ENCODE results near the gene ZNF506. TPM values are rescaled to one million over a fixed set of nuclear protein-coding genes. Genes with fewer than 3 reads are reported as not detected.
"Not testable (repeated sequence)": the region's sequence is repeated elsewhere in the genome, so short reads cannot be mapped to it uniquely, and the experiment has no call there.

Gene ZNF506
- total RNA-seq, 1 donor from 2014 or later, result 39.0 TPM

DNA sequence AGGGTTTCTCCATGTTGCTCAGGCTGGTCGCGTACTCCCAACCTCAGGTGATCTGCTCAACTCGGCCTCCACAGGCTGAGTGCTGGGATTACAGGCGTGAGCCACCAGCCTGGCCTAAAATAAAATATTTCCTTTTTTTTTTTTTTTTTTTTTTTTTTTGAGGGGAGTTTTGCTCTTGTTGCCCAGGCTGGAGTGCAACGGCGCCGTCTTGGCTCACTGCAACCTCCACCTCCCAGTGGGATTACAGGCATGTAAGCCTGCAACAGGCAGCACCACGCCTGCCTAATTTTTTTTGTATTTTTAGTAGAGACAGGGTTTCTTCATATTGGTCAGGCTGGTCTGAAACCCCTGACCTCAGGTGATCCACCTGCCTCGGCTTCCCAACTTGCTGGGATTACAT lies 4.9 kb downstream of the ZNF506 start:
- TF ChIP-seq, protein P1, sequence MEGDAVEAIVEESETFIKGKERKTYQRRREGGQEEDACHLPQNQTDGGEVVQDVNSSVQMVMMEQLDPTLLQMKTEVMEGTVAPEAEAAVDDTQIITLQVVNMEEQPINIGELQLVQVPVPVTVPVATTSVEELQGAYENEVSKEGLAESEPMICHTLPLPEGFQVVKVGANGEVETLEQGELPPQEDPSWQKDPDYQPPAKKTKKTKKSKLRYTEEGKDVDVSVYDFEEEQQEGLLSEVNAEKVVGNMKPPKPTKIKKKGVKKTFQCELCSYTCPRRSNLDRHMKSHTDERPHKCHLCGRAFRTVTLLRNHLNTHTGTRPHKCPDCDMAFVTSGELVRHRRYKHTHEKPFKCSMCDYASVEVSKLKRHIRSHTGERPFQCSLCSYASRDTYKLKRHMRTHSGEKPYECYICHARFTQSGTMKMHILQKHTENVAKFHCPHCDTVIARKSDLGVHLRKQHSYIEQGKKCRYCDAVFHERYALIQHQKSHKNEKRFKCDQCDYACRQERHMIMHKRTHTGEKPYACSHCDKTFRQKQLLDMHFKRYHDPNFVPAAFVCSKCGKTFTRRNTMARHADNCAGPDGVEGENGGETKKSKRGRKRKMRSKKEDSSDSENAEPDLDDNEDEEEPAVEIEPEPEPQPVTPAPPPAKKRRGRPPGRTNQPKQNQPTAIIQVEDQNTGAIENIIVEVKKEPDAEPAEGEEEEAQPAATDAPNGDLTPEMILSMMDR (IDR thresholded peaks at IDR 0.05; ENCODE audit: partially characterized antibody, unreplicated experiment), result no peak
- Mint-ChIP-seq H3K4me3 (ENCODE audit: unreplicated experiment) (no peak overlapping the region), H3K9me3 (ENCODE audit: unreplicated experiment) (peaks cover 17% of the 10 kb centered on the region), H3K4me1 (ENCODE audit: low read depth, unreplicated experiment) (peaks cover 11% of the 10 kb centered on the region), H3K27me3 (ENCODE audit: unreplicated experiment) (peaks cover 9% of the 10 kb centered on the region), H3K36me3 (ENCODE audit: unreplicated experiment) (peaks cover 23% of the 10 kb centered on the region), H3K27ac (ENCODE audit: unreplicated experiment) (no peak overlapping the region)
- DNase-seq, result no peak

DNA sequence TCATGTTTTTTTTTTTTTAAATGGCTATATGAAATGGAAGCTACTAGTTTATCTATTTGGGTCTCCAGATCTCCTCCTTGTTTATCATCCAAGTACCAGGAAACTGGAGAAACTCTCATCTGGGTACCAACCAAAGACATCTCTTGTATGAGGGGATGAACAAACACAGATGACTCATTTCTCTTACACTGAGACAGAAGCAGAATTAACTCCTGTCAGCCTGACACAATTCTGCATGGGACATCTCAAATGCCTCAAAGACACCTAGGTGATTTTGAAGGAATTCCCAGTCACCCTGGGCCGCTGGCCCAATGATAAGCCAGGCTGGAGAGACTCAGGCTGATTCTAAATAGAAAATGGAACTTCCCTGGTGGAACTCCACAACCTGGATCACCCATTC lies 9.6 kb downstream of the ZNF506 start:
- H3K4me3 Mint-ChIP-seq (ENCODE audit: unreplicated experiment); H3K9me3 Mint-ChIP-seq (ENCODE audit: unreplicated experiment); H3K27me3 Mint-ChIP-seq (ENCODE audit: unreplicated experiment); H3K27ac Mint-ChIP-seq (ENCODE audit: unreplicated experiment); H3K4me1 Mint-ChIP-seq (ENCODE audit: low read depth, unreplicated experiment); DNase-seq: not testable (repeated sequence)
- peaks cover 13% of the 10 kb centered on the region for H3K36me3 Mint-ChIP-seq (ENCODE audit: unreplicated experiment)

GRCh38 chr19:19805480-19805879 lies 16.1 kb downstream of the ZNF506 start:
- H3K4me1 Mint-ChIP-seq (ENCODE audit: low read depth, unreplicated experiment), result no peaks in the 10 kb centered on the region

DNA sequence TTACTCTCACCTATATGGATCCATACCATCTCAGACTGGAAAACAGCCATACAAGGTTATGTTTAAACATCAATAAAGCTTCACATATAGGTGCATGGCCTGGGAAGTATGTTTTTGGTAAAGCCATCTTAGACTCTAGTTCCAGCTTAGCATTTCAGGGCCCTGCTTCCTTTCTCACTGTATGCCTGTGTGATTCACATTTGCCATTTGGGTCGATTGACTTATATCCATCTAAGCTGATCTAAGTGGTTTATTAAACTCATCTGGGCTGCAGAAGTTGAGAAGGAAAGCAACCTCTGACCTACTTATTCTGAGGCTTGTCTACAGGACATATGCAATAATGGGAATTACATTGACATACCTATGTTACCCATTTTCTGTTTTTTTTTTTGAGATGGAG lies 33.5 kb downstream of the ZNF506 start:
- Mint-ChIP-seq H3K27me3 (ENCODE audit: unreplicated experiment) (no peaks in the 10 kb centered on the region), H3K4me1 (ENCODE audit: low read depth, unreplicated experiment) (no peaks in the 10 kb centered on the region), H3K27ac (ENCODE audit: unreplicated experiment) (no peak overlapping the region), H3K9me3 (ENCODE audit: unreplicated experiment) (peaks cover 3% of the 10 kb centered on the region), H3K36me3 (ENCODE audit: unreplicated experiment) (peaks cover 17% of the 10 kb centered on the region), H3K4me3 (ENCODE audit: unreplicated experiment) (no peak overlapping the region)
- DNase-seq, result no peak
- TF ChIP-seq, protein P1 (IDR thresholded peaks at IDR 0.05; ENCODE audit: partially characterized antibody, unreplicated experiment), result no peak

More at GRCh38 chr19:19805480-19805879, 16.1 kb downstream of the ZNF506 start:
- peaks cover 3% of the 10 kb centered on the region for H3K9me3 Mint-ChIP-seq (ENCODE audit: unreplicated experiment)
- TF ChIP-seq, protein P1 (IDR thresholded peaks at IDR 0.05; ENCODE audit: partially characterized antibody, unreplicated experiment), result no peak
- H3K27me3 Mint-ChIP-seq (ENCODE audit: unreplicated experiment), result no peaks in the 10 kb centered on the region
- H3K27ac Mint-ChIP-seq (ENCODE audit: unreplicated experiment), result no peak overlapping the region
- no peaks in the 10 kb centered on the region for H3K36me3 Mint-ChIP-seq (ENCODE audit: unreplicated experiment)
- no peak for DNase-seq
- no peak overlapping the region for H3K4me3 Mint-ChIP-seq (ENCODE audit: unreplicated experiment)

DNA sequence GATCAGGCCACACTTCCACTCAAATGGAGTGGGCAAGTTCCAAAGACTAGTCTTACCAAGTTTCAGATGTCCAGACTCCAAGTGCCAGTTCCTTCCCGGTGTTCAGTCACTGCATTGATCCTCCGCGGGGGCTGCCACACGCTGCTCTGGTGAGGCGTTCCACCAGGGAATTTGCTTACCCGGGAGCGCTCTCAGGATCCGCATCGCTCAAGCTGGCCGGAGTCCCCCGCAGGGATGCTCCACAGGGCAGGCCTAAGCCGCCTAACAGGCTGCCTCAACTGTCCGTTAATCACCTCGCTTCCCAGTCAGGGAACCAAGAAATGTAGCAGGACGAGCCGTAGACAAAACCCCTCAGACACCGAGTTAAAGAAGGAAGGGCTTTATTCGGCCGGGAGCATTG lies 36.1 kb downstream of the ZNF506 start:
- H3K27ac Mint-ChIP-seq (ENCODE audit: unreplicated experiment); H3K9me3 Mint-ChIP-seq (ENCODE audit: unreplicated experiment); H3K4me3 Mint-ChIP-seq (ENCODE audit: unreplicated experiment); H3K27me3 Mint-ChIP-seq (ENCODE audit: unreplicated experiment); H3K4me1 Mint-ChIP-seq (ENCODE audit: low read depth, unreplicated experiment); DNase-seq: not testable (repeated sequence)
- peaks cover 19% of the 10 kb centered on the region for H3K36me3 Mint-ChIP-seq (ENCODE audit: unreplicated experiment)

DNA sequence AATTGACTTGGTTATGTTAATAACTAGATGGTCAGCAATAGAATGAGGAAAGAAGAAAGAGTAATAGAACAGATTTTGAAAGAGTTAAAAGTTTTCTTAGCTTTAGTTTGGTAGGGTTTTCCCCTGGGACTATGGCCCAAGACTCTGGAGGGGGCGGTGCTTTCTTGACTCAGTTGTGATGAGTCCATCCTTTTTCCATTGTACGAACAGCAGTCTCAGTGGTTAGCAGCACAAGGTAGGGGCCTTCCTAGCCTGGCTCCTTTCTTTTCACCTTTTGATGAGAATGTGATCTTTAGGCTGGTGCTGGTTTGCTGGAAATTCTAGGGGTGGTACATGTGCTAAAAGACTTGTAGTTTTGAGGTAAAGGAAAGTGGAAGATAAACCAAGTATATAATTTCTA lies 38.8 kb downstream of the ZNF506 start:
- TF ChIP-seq, protein P1 (IDR thresholded peaks at IDR 0.05; ENCODE audit: partially characterized antibody, unreplicated experiment), result no peak
- peaks cover 8% of the 10 kb centered on the region for H3K9me3 Mint-ChIP-seq (ENCODE audit: unreplicated experiment)
- no peaks in the 10 kb centered on the region for H3K27me3 Mint-ChIP-seq (ENCODE audit: unreplicated experiment)
- peaks cover 2% of the 10 kb centered on the region for H3K4me1 Mint-ChIP-seq (ENCODE audit: low read depth, unreplicated experiment)
- H3K36me3 Mint-ChIP-seq (ENCODE audit: unreplicated experiment), result peaks cover 19% of the 10 kb centered on the region
- no peak overlapping the region for H3K27ac Mint-ChIP-seq (ENCODE audit: unreplicated experiment)
- no peak overlapping the region for H3K4me3 Mint-ChIP-seq (ENCODE audit: unreplicated experiment)
- no peak for DNase-seq

- peaks cover 19% of the 10 kb centered on the region for H3K36me3 Mint-ChIP-seq (ENCODE audit: unreplicated experiment)
- H3K27ac Mint-ChIP-seq (ENCODE audit: unreplicated experiment); H3K4me1 Mint-ChIP-seq (ENCODE audit: low read depth, unreplicated experiment); H3K27me3 Mint-ChIP-seq (ENCODE audit: unreplicated experiment); DNase-seq; H3K9me3 Mint-ChIP-seq (ENCODE audit: unreplicated experiment); H3K4me3 Mint-ChIP-seq (ENCODE audit: unreplicated experiment): not testable (repeated sequence)
These were observed 39.8 kb downstream of the ZNF506 start for GRCh38 chr19:19781791-19782190.

Measured in glutamatergic neuron (in vitro differentiated cells).